Stimulated activated CD4-positive, alpha-beta T cell treated with anti-CD3 and anti-CD28 coated beads, Interleukin-12 subunit alpha, Interleukin-12 subunit beta, amount 100 ng/mL, for 24 hours (primary cell): ENCODE data around the gene COL11A2.

Source experiments
- DNase-seq, 2 experiments: peaks; one replicate each; pipeline ENCODE4 v3.0.0-alpha.2; 2020; ENCODE audit warnings: low read depth in 2 of 2

Gene COL11A2

DNA sequence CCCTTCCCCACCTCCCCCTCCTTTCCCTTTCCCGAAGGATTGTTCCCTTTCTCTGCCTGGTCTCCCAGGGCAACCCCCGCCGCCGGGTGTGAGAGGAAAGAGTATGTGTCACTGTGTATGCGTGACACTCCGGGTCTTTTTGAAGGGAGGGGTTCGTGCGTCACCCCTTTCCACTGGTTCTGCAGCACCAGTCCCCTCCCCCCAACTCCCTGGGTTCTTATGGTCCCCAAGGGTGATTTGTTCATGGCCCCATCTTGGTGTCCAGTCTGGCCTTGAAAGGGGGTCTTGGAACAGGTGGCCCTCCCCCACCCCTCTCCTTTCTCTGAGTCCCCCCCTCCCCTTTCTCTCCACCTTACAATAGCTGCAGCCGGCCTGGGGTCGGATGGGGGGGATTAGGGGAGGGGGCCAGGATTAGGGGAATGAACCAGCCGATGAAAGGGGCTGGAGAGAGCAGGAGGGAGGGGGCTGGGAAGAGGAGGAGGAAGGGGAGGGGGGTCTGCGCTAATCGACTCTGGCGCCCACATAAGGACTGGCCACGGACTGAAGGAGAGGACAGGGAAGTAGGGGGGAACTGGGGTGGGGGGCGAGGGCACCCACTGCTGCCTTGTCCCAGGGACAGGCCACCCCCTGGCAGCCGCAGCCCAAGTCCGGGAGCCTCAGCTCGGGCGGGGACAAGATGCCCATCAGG, 14.7 kb upstream of the COL11A2 start:
- DNase-seq: no peak

DNA sequence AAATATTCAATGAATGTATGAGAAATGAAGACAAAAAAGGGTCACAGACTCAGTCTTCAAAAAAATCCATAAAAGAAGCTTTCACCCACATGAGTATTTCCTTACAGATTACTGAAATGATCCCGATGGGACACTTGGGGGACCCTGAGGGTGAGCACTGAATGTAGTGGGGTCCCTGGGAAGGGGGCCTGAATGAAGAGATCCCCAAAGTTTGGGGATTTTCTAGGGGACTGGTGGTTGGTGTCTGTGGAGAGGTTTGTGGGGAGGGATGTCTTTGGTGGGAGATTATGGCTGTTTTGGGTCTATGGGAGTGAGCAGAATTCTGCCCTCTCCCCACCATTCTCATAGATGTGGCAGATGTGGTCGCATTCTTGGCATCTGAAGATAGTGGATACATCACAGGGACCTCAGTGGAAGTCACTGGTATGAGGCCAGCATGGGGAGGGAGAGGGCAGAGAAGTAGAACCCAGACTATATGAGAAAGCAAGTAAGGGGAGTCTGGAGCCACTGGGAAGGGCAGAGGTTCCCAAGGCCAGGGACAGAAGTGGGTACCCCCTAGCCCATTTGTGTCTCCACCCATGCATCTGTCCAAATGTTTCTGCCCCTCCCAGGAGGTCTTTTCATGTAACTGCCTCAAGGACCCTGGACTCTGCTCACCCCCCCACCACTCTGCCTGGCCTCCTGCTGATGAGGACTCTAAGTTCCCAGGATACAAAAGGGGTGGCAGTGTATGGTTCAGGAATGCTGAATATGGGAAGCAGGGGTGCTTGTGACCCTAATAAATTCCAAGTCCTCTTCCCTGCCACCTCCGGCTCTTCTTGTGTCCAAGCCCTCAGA, 14.0 kb upstream of the COL11A2 start:
- DNase-seq: no peak

DNA sequence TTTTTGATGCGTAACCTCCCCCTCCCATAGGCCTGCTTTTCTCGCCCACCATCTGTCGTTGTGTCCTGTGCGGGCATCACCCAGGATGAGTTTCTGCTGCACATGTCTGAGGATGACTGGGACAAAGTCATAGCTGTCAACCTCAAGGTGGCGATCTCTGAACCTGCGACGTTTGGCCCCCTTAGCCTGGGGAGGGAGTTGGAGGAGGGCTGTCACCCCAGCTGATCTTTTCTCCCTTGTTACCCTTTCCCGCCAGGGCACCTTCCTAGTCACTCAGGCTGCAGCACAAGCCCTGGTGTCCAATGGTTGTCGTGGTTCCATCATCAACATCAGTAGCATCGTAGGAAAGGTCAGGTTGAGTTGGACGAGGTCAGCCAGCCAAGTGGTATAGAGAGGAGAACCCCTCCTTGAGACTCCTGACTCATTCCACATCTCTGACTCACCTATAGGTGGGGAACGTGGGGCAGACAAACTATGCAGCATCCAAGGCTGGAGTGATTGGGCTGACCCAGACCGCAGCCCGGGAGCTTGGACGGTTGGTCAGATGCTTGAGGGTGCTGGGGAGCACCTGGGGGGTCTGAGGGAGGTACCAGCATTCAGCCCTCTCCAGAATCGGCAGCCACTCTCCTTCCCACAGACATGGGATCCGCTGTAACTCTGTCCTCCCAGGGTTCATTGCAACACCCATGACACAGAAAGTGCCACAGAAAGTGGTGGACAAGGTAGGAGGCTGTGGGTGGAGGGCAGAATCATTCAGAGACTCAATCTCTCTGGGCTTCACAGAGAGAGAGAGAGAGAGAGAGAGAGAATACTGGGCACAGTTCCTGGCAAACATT, 13.1 kb upstream of the COL11A2 start:
- DNase-seq: no peak

DNA sequence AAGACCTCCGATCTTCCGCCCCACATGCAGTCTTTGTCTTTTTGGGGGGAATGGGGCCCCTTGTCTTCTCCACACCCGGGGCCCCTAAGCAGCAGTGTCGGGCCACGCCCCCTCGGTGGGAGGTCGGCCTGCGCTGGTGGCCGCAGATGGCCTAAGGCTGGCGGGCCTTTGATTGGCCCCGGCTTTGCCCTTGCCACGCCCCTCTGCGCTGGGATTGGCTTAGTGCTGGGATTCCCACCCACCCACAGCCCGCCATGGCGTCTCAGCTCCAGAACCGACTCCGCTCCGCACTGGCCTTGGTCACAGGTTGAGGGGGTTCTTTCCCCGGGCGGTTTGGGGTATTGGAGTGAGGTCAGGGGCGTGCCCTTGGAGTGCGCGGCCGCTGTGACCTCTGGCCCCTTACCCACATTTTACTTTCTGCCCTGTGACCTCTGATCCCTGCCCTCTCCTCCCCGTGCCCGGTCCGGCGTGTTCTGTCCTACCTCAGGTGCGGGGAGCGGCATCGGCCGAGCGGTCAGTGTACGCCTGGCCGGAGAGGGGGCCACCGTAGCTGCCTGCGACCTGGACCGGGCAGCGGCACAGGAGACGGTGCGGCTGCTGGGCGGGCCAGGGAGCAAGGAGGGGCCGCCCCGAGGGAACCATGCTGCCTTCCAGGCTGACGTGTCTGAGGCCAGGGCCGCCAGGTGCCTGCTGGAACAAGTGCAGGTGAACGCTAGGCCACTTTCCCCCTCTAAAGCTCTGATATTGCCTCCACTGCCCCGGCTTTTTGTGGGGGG, 12.3 kb upstream of the COL11A2 start, which contains the start of gene HSD17B8:
HSD17B8 (plus strand) TSS at position 241 of the 776 bp plus-strand sequence; CDS start at position 255, 14 bp downstream.
- DNase-seq: peak; percentile 85 to 95

DNA sequence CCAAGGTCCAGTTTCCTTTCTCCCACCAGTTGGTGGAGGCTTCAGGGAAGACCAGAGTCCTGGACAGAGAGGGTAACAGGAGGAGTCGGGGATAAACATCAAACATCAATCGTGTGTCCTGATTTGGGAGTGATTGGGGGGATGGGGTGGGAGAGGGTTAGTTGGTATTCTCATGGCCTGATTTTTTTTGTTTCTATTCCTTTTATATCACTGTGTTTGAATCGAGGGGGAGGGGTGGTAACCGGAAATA, 11.8 kb upstream of the COL11A2 start:
- no peak for DNase-seq

DNA sequence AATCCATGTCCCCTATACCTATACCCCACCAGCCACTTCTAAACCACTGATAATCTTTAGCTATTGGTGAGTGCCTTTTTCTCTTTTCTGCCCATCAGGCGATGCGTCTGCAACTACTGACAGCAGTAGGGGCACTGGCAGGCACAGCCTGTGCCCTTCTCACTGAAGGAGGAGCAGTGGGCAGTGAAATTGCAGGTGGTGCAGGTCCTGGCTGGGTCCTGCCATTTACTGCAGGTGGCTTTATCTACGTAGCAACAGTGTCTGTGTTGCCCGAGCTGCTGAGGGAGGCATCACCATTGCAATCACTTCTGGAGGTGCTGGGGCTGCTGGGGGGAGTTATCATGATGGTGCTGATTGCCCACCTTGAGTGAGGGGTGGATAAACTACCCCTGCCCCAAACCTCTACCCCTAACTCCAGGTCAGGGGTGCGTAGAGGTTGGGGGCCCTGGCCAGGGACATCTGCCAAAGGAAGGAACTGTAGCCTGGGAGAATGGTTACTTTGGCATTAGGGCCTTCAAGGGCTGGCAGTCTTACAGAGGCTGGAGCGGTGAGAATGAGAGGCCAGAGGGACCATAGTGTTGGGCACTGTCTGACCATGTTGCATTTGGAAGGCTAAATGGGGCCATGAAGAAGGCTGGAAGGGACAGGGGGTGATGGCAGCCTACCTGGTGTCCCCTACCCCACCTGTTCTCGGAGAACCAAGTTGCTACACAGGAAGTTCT, 11.3 kb upstream of the COL11A2 start:
- DNase-seq: no peak

DNA sequence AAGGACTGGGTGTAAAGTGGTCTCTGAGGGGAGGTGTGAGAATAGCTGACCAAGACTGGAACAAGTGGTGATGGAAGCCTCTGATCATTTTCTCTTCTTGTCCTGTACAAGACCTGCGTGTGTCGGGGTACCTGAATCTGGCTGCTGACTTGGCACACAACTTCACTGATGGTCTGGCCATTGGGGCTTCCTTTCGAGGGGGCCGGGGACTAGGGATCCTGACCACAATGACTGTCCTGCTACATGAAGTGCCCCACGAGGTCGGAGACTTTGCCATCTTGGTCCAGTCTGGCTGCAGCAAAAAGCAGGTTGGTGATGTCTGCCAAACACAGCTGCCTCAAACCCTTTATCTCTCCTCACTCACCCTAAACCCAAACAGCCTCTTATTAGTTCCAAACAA, 10.5 kb upstream of the COL11A2 start:
- DNase-seq: no peak

DNA sequence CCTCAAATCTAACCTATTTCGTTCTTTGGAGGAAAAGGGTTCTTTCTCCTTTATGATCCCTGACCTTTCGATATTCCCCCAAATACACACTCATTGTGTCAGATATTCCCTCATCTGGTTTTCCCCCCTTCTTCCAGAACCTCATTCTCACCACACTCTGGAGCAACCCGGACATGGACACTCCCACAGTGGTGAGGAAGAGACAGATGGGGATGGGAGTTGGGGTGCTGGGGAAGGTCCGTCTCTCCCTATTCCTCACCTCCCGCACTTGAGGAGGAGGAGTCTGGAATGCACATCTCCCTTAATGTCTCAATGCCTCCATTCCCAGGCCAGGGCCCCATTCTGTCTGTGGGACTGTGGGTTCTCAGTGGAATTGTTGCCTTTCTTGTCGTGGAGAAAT, 9.7 kb upstream of the COL11A2 start:
- DNase-seq: no peak

DNA sequence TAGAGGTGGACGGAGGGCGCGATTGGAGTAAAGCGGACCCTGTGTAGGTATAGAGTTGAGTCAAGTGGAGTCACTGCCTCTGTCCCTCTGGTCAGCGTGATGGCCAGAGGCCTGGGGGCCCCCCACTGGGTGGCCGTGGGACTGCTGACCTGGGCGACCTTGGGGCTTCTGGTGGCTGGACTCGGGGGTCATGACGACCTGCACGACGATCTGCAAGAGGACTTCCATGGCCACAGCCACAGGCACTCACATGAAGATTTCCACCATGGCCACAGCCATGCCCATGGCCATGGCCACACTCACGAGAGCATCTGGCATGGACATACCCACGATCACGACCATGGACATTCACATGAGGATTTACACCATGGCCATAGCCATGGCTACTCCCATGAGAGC, 8.9 kb upstream of the COL11A2 start:
- no peak for DNase-seq

DNA sequence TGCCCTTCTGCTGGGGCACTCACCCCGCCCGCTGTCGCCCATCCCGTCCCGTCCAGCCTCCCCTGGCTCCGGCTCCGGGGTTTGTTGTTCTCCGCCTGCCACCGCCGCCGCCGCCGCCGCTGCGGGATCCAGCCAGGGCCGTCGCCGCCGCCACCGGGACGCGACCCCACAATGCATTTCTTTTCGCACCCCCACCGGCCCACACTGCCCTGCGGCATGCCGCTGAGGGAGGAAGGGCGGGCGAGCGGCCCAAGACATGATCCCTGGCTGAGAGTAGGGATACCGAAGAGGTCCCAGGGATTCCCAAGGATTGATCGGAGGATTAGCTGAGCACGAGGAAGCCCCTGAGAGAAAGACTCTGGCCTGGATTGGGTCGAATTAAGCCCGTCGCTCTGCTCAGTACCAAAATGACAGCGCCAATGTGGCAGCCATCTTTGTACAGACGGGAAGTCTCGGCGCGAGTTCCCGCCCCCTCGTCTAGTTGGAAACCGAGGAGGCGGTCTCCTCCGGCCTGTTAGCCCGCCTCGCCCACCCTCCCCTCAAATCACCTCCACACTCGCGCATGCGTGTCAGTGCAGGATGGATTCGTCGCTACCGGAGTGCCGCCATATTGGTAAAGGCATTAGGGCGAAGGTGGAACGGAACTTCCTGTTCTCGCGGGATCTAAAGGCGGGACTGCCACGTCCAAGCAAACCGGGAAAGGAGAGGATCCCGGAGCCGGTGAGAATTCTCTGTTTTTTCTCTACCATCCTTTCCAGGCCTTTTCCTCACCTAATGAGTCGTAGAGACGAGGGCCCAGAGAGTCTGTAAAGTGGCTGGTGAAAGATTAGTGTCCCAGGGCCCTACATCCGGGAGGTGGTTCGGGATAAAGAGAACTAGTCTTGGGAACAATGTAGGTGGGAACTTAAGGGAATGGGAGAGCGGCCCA, 8.2 kb upstream of the COL11A2 start, which contains the start of the genes RXRB and SLC39A7:
RXRB (minus strand) TSS at position 447 of the 928 bp plus-strand sequence; CDS start at position 258, 189 bp downstream.
SLC39A7 (plus strand) TSS at position 649 of the 928 bp plus-strand sequence. CDS start 379 bp downstream, outside the sequence.
- DNase-seq: peak; percentile 98 to 100

DNA sequence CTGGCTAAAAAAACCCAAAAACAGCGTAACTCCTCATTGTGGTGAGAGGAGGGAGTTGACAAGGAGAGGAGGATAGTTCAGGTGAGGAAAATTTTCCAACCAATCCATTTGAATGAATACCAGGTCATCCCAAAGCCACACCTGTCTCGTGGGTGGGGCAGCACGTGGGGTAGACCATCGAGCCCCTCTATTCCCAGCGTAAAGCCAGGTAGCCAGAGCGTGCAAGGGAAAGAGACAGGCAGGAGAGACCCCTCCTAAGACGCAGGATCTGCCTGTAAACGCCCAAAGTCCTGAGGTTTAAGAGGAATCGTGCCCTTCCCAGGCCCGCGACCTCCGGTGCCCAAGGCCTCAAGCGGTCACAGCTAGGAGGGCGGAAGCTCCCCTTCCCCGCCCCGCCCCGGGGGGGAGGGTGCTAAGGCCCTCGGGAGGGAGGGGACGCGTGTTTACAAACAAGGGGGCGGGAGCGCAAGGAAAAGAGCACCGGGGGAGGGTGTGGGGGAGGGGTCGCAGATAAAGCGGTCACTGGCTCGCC, 7.5 kb upstream of the COL11A2 start:
- peak; percentile 54 to 77 for DNase-seq

DNA sequence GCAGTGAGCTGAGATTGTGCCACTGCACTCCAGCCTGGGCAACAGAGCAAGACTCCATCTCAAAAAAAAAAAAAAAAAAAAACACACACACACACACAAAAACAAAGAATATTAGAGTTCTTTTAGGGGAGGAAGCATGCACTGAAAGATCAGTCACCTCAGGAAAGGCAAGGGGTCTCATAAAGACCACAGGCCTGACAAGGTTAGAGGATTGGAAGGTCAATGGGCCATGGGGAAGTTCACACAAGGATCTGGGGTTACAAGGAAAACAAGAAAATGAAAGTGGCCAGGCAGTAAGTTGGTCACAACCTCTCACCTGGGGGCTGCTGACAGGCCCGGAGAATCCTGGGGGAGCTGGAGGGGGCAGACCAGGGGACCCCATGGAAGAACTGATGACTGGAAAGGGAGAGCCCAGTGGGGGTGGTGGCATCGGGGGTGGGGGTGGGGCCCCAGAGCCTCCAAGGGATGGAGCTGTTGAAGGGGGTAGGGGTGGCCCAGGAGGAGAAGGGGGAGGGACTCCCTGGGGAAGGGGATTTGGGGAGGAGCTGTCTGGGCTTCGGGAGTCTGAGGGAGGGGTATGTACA, 6.7 kb upstream of the COL11A2 start:
- no peak for DNase-seq

DNA sequence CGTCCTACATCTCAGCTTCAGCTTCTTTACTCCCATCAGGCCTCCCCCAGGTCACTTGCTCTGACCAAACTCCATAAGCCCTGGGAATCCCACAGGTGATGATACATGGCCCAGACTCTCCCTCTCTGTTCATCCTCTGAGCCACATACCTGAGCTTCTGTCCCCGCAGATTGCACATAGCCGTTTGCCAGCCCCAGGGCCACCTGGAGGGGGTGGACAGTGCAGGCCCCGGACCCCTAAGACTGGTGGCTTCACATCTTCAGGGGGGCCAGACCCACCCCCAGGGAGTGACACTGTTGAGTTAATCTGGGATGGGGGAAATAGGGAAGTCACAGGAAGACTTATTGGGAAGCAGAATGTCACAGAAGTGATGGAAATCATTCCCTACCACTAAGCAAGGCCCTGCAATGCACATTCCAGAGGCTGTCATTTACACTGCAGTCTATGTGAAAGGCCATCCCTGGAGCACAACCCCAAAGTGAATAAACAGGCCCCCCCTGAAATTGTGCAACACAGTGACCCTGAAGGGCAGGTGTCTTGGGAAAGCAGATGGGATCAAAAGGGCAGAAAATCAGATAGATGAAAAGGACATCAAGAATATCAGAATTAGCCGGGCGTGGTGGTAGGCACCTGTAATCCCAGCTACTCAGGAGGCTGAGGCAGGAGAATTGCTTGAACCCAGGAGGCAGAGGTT, 6.0 kb upstream of the COL11A2 start:
- DNase-seq: no peak

DNA sequence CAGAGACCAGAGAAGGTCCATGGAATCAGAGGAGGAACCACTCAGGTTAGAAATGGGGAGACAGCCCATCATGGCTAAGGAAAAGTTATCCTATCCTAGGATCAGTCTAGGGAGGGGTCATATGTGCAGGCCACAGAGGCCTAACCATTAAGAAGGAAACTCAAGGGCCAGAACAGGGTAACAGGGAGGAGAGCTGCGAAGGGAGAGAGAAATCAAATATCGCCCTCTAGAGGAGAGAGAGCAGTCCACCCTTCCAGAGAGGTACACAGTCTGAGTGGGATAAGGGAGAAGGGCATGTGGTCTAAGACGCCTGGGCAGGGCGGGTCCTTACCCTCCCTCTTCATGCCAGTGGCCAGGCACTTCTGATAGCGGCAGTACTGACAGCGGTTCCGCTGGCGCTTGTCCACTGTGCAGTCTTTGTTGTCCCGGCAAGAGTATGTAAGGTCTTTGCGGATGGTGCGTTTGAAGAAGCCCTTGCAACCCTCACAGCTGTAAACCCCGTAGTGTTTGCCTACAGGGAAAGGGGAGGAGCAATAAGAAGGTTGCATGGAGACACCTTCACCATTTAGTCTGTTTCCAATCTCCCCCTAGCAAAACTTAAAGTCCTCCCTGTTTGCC, 5.3 kb upstream of the COL11A2 start:
- no peak for DNase-seq

DNA sequence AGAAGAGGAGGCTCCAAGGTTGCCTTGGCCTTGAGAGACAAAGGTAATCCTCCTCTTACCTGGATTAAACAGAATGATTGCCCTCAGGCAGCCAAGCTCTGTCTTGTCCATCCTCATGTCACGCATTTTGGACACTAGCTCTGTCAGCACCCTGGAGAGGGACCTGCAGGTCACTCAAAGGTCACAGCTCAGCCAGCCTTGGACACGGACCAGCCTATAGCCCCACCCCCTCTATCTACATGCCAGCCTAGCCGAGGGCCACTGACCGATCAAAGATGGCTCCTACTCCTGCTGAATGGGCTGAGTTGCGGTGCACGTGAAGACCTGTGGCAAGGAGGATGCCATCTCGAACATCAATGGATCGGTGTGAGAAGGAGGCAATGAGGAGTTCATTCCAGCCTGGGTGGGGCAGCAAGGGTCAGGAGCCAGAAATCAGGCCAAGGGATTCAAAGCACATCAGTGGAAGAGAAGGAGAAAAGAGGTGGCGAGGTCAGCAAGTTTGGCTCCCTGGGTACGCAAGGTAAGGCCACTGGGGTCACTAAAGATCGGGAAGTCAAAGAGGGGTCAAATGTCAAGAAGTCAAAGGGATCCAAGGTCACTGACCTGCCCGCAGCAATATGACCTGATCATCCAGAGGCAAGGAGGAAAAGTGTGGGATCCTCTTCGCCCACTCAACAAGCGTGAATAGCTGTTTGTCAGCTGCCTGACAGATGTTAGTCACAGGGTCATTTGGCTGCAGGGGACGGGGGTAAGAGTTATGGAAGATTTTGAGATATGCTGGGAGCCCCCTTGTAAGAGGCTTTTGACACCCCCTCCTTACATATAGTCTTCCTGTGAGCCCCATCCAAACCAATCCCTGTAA, 3.3 kb upstream of the COL11A2 start:
- no peak for DNase-seq

DNA sequence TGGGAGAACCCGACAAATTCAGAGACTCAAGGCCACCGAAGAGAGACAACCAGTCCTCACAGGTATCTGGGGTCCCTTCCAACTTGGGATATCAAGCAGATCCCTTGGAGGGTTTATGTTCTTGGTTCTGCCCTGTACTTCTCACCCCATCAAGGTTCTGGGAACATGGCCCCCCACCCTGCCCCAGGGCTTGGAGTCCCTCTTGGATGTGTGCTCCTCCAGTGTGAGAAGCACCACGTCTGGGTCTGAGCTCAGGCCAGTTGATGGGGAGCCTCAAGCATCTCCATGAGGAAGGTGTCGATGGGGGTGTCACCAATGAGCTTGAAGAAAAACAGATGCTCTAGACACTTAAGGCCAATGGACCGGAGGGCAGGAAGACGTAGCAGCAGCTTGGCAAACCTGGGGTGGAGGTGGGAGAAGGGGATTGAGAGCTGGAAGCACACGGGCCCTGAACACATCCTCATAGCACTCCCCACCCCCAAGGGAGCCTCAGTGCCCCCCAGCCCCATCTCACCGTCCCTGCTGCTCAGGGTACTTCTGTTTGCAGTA, 2.2 kb upstream of the COL11A2 start:
- DNase-seq: no peak

DNA sequence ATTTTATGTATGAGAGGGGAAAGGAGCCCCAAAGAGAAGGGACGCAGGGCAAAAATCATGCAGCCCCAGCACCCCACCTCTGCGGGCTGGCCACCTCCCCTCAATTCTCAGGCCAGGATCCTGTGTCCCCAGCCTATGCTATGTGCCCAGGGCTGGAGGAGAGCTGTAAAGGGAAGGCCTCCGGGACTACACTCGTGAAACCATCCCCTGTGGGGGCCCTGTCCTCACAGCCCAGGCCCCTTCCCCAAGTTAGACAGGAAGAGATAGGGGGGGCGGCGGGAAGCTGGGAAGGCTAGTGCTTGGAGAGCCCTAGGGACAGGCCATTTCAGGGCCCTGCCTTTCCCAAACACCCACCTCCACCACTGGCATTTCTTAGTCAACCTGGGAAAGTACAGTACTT, 1.4 kb upstream of the COL11A2 start:
- no peak for DNase-seq
